Ectodermal cell (in vitro differentiated cells): ENCODE results near the gene EPHA3.

Experiments used
- H3K27ac ChIP-seq: 2 replicates; pipeline ENCODE4 v1.7.0; 2013; ENCODE audit warnings: mild to moderate bottlenecking, low read depth, low read length; ENCODE audit not compliant: insufficient read depth, poor library complexity, severe bottlenecking
- H3K27me3 ChIP-seq: 2 replicates; pipeline ENCODE4 v1.7.0; 2013; ENCODE audit warnings: mild to moderate bottlenecking, low read length; ENCODE audit not compliant: insufficient read depth, control insufficient read depth, poor library complexity, severe bottlenecking
- H3K36me3 ChIP-seq: one replicate; pipeline ENCODE4 v1.7.0; 2013; ENCODE audit warnings: low read length; ENCODE audit not compliant: control insufficient read depth, insufficient read depth
- H3K4me1 ChIP-seq: one replicate; pipeline ENCODE4 v1.7.0; 2013; ENCODE audit warnings: low read length; ENCODE audit not compliant: control insufficient read depth, insufficient read depth
- H3K4me3 ChIP-seq: 2 replicates; pipeline ENCODE4 v1.7.0; 2013; ENCODE audit warnings: low read depth, low read length, control low read depth; ENCODE audit not compliant: insufficient read depth
- H3K9me3 ChIP-seq: 2 replicates; pipeline ENCODE4 v1.7.0; 2013; ENCODE audit warnings: mild to moderate bottlenecking, low read length, moderate library complexity; ENCODE audit not compliant: control insufficient read depth
- WGBS, 2 experiments: methylation state at CpG; one replicate each; pipeline ENCODE4 v1.1.7; 2013; ENCODE audit warnings: missing lambda C conversion rate in 2 of 2; 5-methylcytosine and 5-hydroxymethylcytosine counted together

EPHA3 gene

GRCh38 chr3:89270201-89270600 is 162.8 kb downstream of the EPHA3 start:
- no peaks in the 10 kb centered on the region for H3K27me3 ChIP-seq
- no peaks in the 10 kb centered on the region for H3K36me3 ChIP-seq
- 90 to 93% methylated on average over 1 of the region's 1 CpG for WGBS, 2 experiments
- no peaks in the 10 kb centered on the region for H3K9me3 ChIP-seq
- no peak overlapping the region for H3K27ac ChIP-seq
- peaks cover 3% of the 10 kb centered on the region for H3K4me1 ChIP-seq
- no peak overlapping the region for H3K4me3 ChIP-seq

GRCh38 chr3:89275001-89275400 is 167.6 kb downstream of the EPHA3 start:
- H3K4me1 ChIP-seq: peaks cover 13% of the 10 kb centered on the region
- WGBS, 2 experiments: 92 to 96% methylated on average over 4 to 5 of the region's 5 CpGs
- no peaks in the 10 kb centered on the region for H3K9me3 ChIP-seq
- H3K27ac ChIP-seq: no peak overlapping the region
- no peaks in the 10 kb centered on the region for H3K36me3 ChIP-seq
- H3K27me3 ChIP-seq: no peaks in the 10 kb centered on the region
- no peak overlapping the region for H3K4me3 ChIP-seq

- Histone ChIP-seq H3K4me3 (no peak overlapping the region), H3K27ac (no peak overlapping the region), H3K9me3 (no peaks in the 10 kb centered on the region), H3K4me1 (peaks cover 13% of the 10 kb centered on the region), H3K36me3 (no peaks in the 10 kb centered on the region), H3K27me3 (no peaks in the 10 kb centered on the region)
Observed at GRCh38 chr3:89276116-89276515, 168.7 kb downstream of the EPHA3 start.

- H3K4me1 ChIP-seq: peaks cover 13% of the 10 kb centered on the region
- WGBS, 2 experiments: 40 to 42% methylated on average over 8 of the region's 9 CpGs
Observed at GRCh38 chr3:89278302-89279025, 171.0 kb downstream of the EPHA3 start.

GRCh38 chr3:89280301-89280700 is 172.9 kb downstream of the EPHA3 start:
- Histone ChIP-seq H3K27ac (no peak overlapping the region), H3K4me1 (peaks cover 13% of the 10 kb centered on the region)
- WGBS, 2 experiments: 95% methylated on average over 1 to 2 of the region's 2 CpGs

More at GRCh38 chr3:89278302-89279025, 171.0 kb downstream of the EPHA3 start:
- no peaks in the 10 kb centered on the region for H3K36me3 ChIP-seq
- no peaks in the 10 kb centered on the region for H3K9me3 ChIP-seq
- H3K27me3 ChIP-seq: no peaks in the 10 kb centered on the region
- no peak overlapping the region for H3K4me3 ChIP-seq
- no peak overlapping the region for H3K27ac ChIP-seq

GRCh38 chr3:89280822-89281365 is 173.5 kb downstream of the EPHA3 start:
- H3K36me3 ChIP-seq: no peaks in the 10 kb centered on the region
- no peak overlapping the region for H3K4me3 ChIP-seq
- H3K27me3 ChIP-seq: no peaks in the 10 kb centered on the region
- WGBS, 2 experiments: 91 to 95% methylated on average over 8 to 9 of the region's 11 CpGs
- H3K27ac ChIP-seq: no peak overlapping the region
- H3K4me1 ChIP-seq: peaks cover 13% of the 10 kb centered on the region
- H3K9me3 ChIP-seq: no peaks in the 10 kb centered on the region

More at GRCh38 chr3:89280301-89280700, 172.9 kb downstream of the EPHA3 start:
- H3K27me3 ChIP-seq: no peaks in the 10 kb centered on the region
- H3K36me3 ChIP-seq: no peaks in the 10 kb centered on the region
- H3K4me3 ChIP-seq: no peak overlapping the region
- H3K9me3 ChIP-seq: no peaks in the 10 kb centered on the region

GRCh38 chr3:89287902-89288508 is 180.6 kb downstream of the EPHA3 start:
- H3K36me3 ChIP-seq: no peaks in the 10 kb centered on the region
- WGBS, 2 experiments: 83 to 100% methylated on average over 1 of the region's 1 CpG
- H3K27me3 ChIP-seq: no peaks in the 10 kb centered on the region
- no peaks in the 10 kb centered on the region for H3K4me1 ChIP-seq
- H3K9me3 ChIP-seq: no peaks in the 10 kb centered on the region
- H3K27ac ChIP-seq: no peak overlapping the region
- H3K4me3 ChIP-seq: no peak overlapping the region

- Histone ChIP-seq H3K36me3 (no peaks in the 10 kb centered on the region), H3K27ac (no peak overlapping the region), H3K27me3 (no peaks in the 10 kb centered on the region), H3K9me3 (no peaks in the 10 kb centered on the region), H3K4me3 (no peak overlapping the region), H3K4me1 (no peaks in the 10 kb centered on the region)
- WGBS, 2 experiments: 93 to 97% methylated on average over 4 of the region's 5 CpGs
Observed at GRCh38 chr3:89289574-89290190, 182.3 kb downstream of the EPHA3 start.

GRCh38 chr3:89297199-89297598 is 189.8 kb downstream of the EPHA3 start:
- H3K9me3 ChIP-seq: no peaks in the 10 kb centered on the region
- no peaks in the 10 kb centered on the region for H3K27me3 ChIP-seq
- no peak overlapping the region for H3K4me3 ChIP-seq
- no peaks in the 10 kb centered on the region for H3K36me3 ChIP-seq
- no peaks in the 10 kb centered on the region for H3K4me1 ChIP-seq
- no CpG with 5 or more reads among the region's 1 CpG for WGBS, 2 experiments
- H3K27ac ChIP-seq: no peak overlapping the region

GRCh38 chr3:89300526-89300925 is 193.1 kb downstream of the EPHA3 start:
- Histone ChIP-seq H3K4me1 (no peaks in the 10 kb centered on the region), H3K27me3 (no peaks in the 10 kb centered on the region), H3K9me3 (no peaks in the 10 kb centered on the region), H3K27ac (no peak overlapping the region), H3K36me3 (no peaks in the 10 kb centered on the region), H3K4me3 (no peak overlapping the region)
- WGBS, 2 experiments: 79 to 100% methylated on average over 2 of the region's 2 CpGs
